H1 (cell line): ENCODE data around the gene NRAS. TPM values are rescaled to one million over a fixed set of nuclear protein-coding genes. Genes with fewer than 3 reads are reported as not detected.

Experiments used
- CTCF ChIA-PET: fragments of 300-600 bp; sonication (Branson Sonifier 250); formaldehyde crosslinking; loops from one replicate; lab custom pipeline; 2021; ENCODE audit not compliant: partially characterized antibody; lab: Charles Lee
- POLR2A ChIA-PET: fragments of 300-600 bp; sonication (Branson Sonifier 250); formaldehyde crosslinking; loops from one replicate; lab custom pipeline; 2021; ENCODE audit warnings: inconsistent platforms; ENCODE audit not compliant: partially characterized antibody; lab: Charles Lee
- DNase-seq, 2 experiments: peaks; one replicate each; pipeline versions ENCODE4 v3.0.0 to v3.0.0-alpha.2; 2010 to 2022; ENCODE audit warnings: low spot score in 2 of 2, low read depth in 1 of 2, mixed read lengths in 1 of 2
- FAIRE-seq: peaks from 2 replicates; lab custom pipeline; 2011; peaks lifted over from hg19 to GRCh38; lab: Jason Lieb, UNC
- H2AFZ ChIP-seq: 2 replicates; pipeline ENCODE4 v1.8.1; 2012; ENCODE audit warnings: low read length, inconsistent platforms
- H2AK5ac ChIP-seq: 2 replicates; pipeline ENCODE4 v1.6.1; 2013; ENCODE audit warnings: low read depth, low read length
- H2BK120ac ChIP-seq: replicated peaks from 2 replicates; pipeline ENCODE3; 2013; ENCODE audit warnings: low read depth, low read length, inconsistent platforms
- H2BK12ac ChIP-seq: 2 replicates; pipeline ENCODE4 v1.6.1; 2013; ENCODE audit warnings: low read depth, low read length
- H2BK15ac ChIP-seq: 2 replicates; pipeline ENCODE4 v1.6.1; 2013; ENCODE audit warnings: low read length
- H2BK20ac ChIP-seq: 2 replicates; pipeline ENCODE4 v1.6.1; 2013; ENCODE audit warnings: low read length
- H2BK5ac ChIP-seq: 2 replicates; pipeline ENCODE4 v1.6.1; 2013; ENCODE audit warnings: low read depth, low read length
- H3K14ac ChIP-seq: 2 replicates; pipeline ENCODE4 v1.6.1; 2013; ENCODE audit warnings: inconsistent platforms; ENCODE audit not compliant: insufficient read length
- H3K18ac ChIP-seq: 2 replicates; pipeline ENCODE4 v1.6.1; 2013; ENCODE audit warnings: low read length; ENCODE audit errors: extremely low read depth
- H3K23ac ChIP-seq: 2 replicates; pipeline ENCODE4 v1.6.1; 2013; ENCODE audit warnings: inconsistent platforms; ENCODE audit not compliant: insufficient read length
- H3K23me2 ChIP-seq: 2 replicates; pipeline ENCODE4 v1.6.1; 2013; ENCODE audit warnings: low read depth, low read length
- H3K27ac ChIP-seq: 2 replicates; pipeline ENCODE4 v1.6.1; 2011; ENCODE audit warnings: low read depth, low read length, inconsistent platforms
- H3K27me3 ChIP-seq, 4 experiments: replicated peaks in 1 of 4; 1 replicate in 1 of 4; 2 replicates in 3 of 4; pipeline versions ENCODE4 v1.6.1 to v1.8.1; 2011 to 2013; ENCODE audit warnings: low read length in 3 of 4, mild to moderate bottlenecking in 3 of 4, inconsistent platforms in 2 of 4, mixed read lengths in 2 of 4, moderate library complexity in 1 of 4; ENCODE audit not compliant: control insufficient read depth in 3 of 4, insufficient read depth in 3 of 4; ENCODE audit errors: extremely low read depth in 1 of 4
- H3K36me3 ChIP-seq, 4 experiments: 2 replicates each; pipeline versions ENCODE4 v1.6.1 to v1.8.1; 2011 to 2013; ENCODE audit warnings: mild to moderate bottlenecking in 4 of 4, low read length in 3 of 4, moderate library complexity in 2 of 4, control low read depth in 1 of 4, inconsistent platforms in 1 of 4; ENCODE audit not compliant: insufficient read depth in 4 of 4, control insufficient read depth in 2 of 4
- H3K4ac ChIP-seq: replicated peaks from 2 replicates; pipeline ENCODE3; 2013; ENCODE audit warnings: low read length, low read depth, mixed read lengths, inconsistent platforms; ENCODE audit not compliant: insufficient read length
- H3K4me1 ChIP-seq, 4 experiments: replicated peaks in 1 of 4; 1 replicate in 1 of 4; 2 replicates in 3 of 4; pipeline versions ENCODE4 v1.6.1 to v1.8.1; 2011 to 2013; ENCODE audit warnings: low read length in 3 of 4, inconsistent platforms in 2 of 4, mixed read lengths in 1 of 4; ENCODE audit not compliant: insufficient read depth in 4 of 4, control insufficient read depth in 3 of 4
- H3K4me2 ChIP-seq, 2 experiments: 2 replicates each; pipeline versions ENCODE4 v1.6.1 to v1.8.1; 2011 to 2013; ENCODE audit warnings: low read depth in 2 of 2, low read length in 2 of 2, control low read depth in 1 of 2, inconsistent platforms in 1 of 2, mild to moderate bottlenecking in 1 of 2; ENCODE audit not compliant: insufficient read depth in 1 of 2
- H3K4me3 ChIP-seq, 4 experiments: fragments of 200-600, 300-600 bp in 1 of 4; sonication (generic), shearing (Covaris generic), sonication (Bioruptor Twin) in 1 of 4; 2 replicates each; pipeline versions ENCODE4 v1.5.1 to v1.8.1; 2011 to 2016; ENCODE audit warnings: low read length in 4 of 4, low read depth in 3 of 4, control low read depth in 2 of 4, inconsistent platforms in 2 of 4, mild to moderate bottlenecking in 2 of 4, mixed read lengths in 1 of 4, moderate library complexity in 1 of 4; ENCODE audit not compliant: insufficient read depth in 2 of 4; ENCODE audit errors: extremely low read depth in 1 of 4
- H3K56ac ChIP-seq: replicated peaks from 2 replicates; pipeline ENCODE3; 2013; ENCODE audit warnings: low read depth, mild to moderate bottlenecking, mixed read lengths, low read length, inconsistent platforms; ENCODE audit not compliant: insufficient read length
- H3K79me1 ChIP-seq: 2 replicates; pipeline ENCODE4 v1.6.1; 2013; ENCODE audit warnings: low read depth, low read length, control low read depth
- H3K79me2 ChIP-seq, 2 experiments: 2 replicates each; pipeline versions ENCODE4 v1.6.1 to v1.8.1; 2012 to 2013; ENCODE audit warnings: low read length in 2 of 2, mild to moderate bottlenecking in 2 of 2, inconsistent platforms in 1 of 2; ENCODE audit not compliant: insufficient read depth in 2 of 2, control insufficient read depth in 1 of 2
- H3K9ac ChIP-seq, 4 experiments: replicated peaks in 1 of 4; 1 replicate in 1 of 4; 2 replicates in 3 of 4; pipeline versions ENCODE4 v1.6.1 to v1.8.1; 2011 to 2013; ENCODE audit warnings: low read depth in 3 of 4, low read length in 3 of 4, control low read depth in 2 of 4, mild to moderate bottlenecking in 2 of 4, moderate library complexity in 2 of 4, inconsistent platforms in 1 of 4; ENCODE audit errors: extremely low read depth in 1 of 4
- H3K9me3 ChIP-seq, 2 experiments: 2 replicates each; pipeline versions ENCODE4 v1.6.1 to v1.8.1; 2012 to 2013; ENCODE audit warnings: mild to moderate bottlenecking in 2 of 2, moderate library complexity in 2 of 2, control low read depth in 1 of 2, inconsistent platforms in 1 of 2, low read depth in 1 of 2, low read length in 1 of 2, mixed read lengths in 1 of 2; ENCODE audit not compliant: insufficient read depth in 2 of 2
- H4K20me1 ChIP-seq, 2 experiments: replicated peaks in 1 of 2; 2 replicates each; pipeline versions ENCODE3 to v1.8.1; 2011 to 2013; ENCODE audit warnings: inconsistent platforms in 2 of 2, low read length in 2 of 2, mild to moderate bottlenecking in 1 of 2; ENCODE audit not compliant: insufficient read depth in 2 of 2, control insufficient read depth in 1 of 2
- H4K5ac ChIP-seq: 2 replicates; pipeline ENCODE4 v1.6.1; 2013; ENCODE audit warnings: low read length, low read depth, mixed read lengths, inconsistent platforms; ENCODE audit not compliant: insufficient read length
- H4K8ac ChIP-seq: 2 replicates; pipeline ENCODE4 v1.8.0; 2013; ENCODE audit warnings: mild to moderate bottlenecking, moderate library complexity, low read length, inconsistent platforms; ENCODE audit not compliant: insufficient read depth; ENCODE audit errors: extremely low read depth
- H4K91ac ChIP-seq: replicated peaks from 2 replicates; pipeline ENCODE3; 2013; ENCODE audit warnings: low read length, mixed read lengths, inconsistent platforms; ENCODE audit not compliant: insufficient read length
- BCL11A ChIP-seq, 2 experiments: IDR thresholded peaks; one replicate each; pipeline ENCODE4 v1.6.1; 2011; ENCODE audit warnings: low read depth in 2 of 2, low read length in 2 of 2, mild to moderate bottlenecking in 2 of 2
- BRCA1 ChIP-seq: IDR thresholded peaks from 2 replicates; pipeline ENCODE4 v1.6.1; 2012; ENCODE audit warnings: low read depth, low read length, improper control_type of control experiment
- CHD1 ChIP-seq: IDR thresholded peaks from 2 replicates; pipeline ENCODE4 v1.6.1; 2012; ENCODE audit warnings: low read depth, low read length, improper control_type of control experiment
- CHD2 ChIP-seq: IDR thresholded peaks from 2 replicates; pipeline ENCODE4 v1.6.1; 2012; ENCODE audit warnings: low read length, improper control_type of control experiment
- MAFK ChIP-seq: IDR thresholded peaks from 2 replicates; pipeline ENCODE4 v1.6.1; 2012; ENCODE audit warnings: low read depth, mild to moderate bottlenecking, improper control_type of control experiment, low read length
- POU5F1 ChIP-seq: IDR thresholded peaks from 2 replicates; pipeline ENCODE4 v1.6.1; 2011; ENCODE audit warnings: low read depth, mild to moderate bottlenecking, low read length, moderate library complexity
- SIN3A ChIP-seq, 2 experiments: IDR thresholded peaks in 1 of 2; conservative IDR thresholded peaks in 1 of 2; 2 replicates each; pipeline ENCODE4 v1.6.1; 2011 to 2012; ENCODE audit warnings: low read length in 2 of 2, improper control_type of control experiment in 1 of 2, low read depth in 1 of 2, mild to moderate bottlenecking in 1 of 2
- SIX5 ChIP-seq: IDR thresholded peaks from 2 replicates; pipeline ENCODE4 v1.6.1; 2011; ENCODE audit warnings: mild to moderate bottlenecking, low read depth, low read length
- SRF ChIP-seq: IDR thresholded peaks from 2 replicates; pipeline ENCODE4 v1.6.1; 2011; ENCODE audit warnings: mild to moderate bottlenecking, low read depth, low read length, moderate library complexity
- WGBS, 2 experiments: shearing (Covaris generic) in 1 of 2; methylation state at CpG; one replicate each; pipeline versions ENCODE4 v1.1.6 to v1.1.7; 2013 to 2015; ENCODE audit warnings: low lambda C conversion rate in 2 of 2, mixed read lengths in 2 of 2, inconsistent platforms in 1 of 2, low coverage in 1 of 2, missing lambda C conversion rate in 1 of 2; ENCODE audit not compliant: insufficient replicate concordance in 2 of 2, insufficient coverage in 1 of 2, insufficient read length in 1 of 2; ENCODE audit errors: extremely low coverage in 1 of 2, missing lambda C conversion rate in 1 of 2; 5-methylcytosine and 5-hydroxymethylcytosine counted together
- polyA plus RNA-seq, 7 experiments: library from polyadenylated mRNA; depleted of rRNA in 3 of 7; stranded (reverse) in 5 of 7; unstranded in 2 of 7; fragments of >200 nt in 5 of 7; fragments of 200-250 nt in 2 of 7; gene quantifications; 1 replicate in 5 of 7; 2 replicates in 1 of 7; 4 replicates in 1 of 7; pipeline versions ENCODE4 v1.2.1 to v1.2.3, GENCODE V29; 2011 to 2013; ENCODE audit warnings: missing spikeins in 2 of 7, mixed read lengths in 2 of 7
- total RNA-seq: library from RNA; stranded (reverse); fragmentation: NEBNext Ultra II Directional; extraction: Animal tissue kit (Norgen Biotek cat#: 25700); gene quantifications from 2 replicates; pipeline ENCODE4 v1.2.1, GENCODE V29; 2021

Gene NRAS
- total and polyA plus RNA-seq, 2 of the 8 experiments (the other 6 are each of a cell fraction or from before 2014, with no cell fraction given), result 24.5 to 65.1 TPM

DNA sequence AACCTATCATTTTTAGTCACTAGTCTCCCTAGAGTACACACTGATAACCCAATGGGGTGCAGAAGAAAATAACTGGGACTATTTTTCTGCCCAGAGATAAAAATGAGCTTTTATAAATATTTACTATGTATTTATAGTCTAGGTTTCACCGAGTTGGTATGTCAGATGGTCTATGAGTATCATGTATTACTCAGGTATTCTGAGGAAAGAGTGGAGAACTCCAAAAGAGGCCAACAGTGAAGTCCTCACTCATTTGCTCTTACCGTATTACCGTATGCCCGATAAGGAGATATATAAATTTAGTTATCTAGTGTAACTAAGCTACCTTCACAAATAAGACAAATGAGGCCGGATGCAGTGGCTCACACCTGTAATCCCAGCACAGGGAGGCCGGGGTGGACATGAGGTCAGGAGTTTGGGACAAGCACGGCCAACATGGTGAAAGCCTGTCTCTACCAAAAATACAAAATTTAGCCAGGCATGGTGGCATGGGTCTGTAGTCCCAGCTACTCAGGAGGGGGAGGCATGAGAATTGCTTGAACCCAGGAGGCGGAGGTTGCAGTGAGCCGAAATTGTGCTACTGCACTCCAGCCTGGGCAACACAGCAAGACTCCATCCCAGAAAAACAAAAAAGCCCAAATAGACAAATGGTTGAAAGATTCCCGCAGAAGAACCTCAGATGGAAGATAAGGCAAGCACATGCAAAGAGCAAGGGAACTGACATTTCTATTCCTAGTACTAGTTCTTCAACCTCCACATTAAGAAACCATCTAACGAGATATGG, 25.6 kb upstream of the NRAS start:
- peaks cover 9 to 10% of the 10 kb centered on the region in 2 experiments for H4K20me1 ChIP-seq
- WGBS, 2 experiments, result 90% methylated on average over 9 of the region's 11 CpGs; no CpG with 5 or more reads in 1 of the 2 experiments
- no peak for TF ChIP-seq POU5F1
- TF ChIP-seq SIN3A (conservative IDR thresholded peaks at IDR 0.05 in 1 of 2, IDR thresholded peaks at IDR 0.05 in 1 of 2; ENCODE audit: low read depth in 1 of 2, low read length in 2 of 2), result no peak
- TF ChIP-seq SRF, result no peak
- TF ChIP-seq BCL11A (IDR thresholded peaks at IDR 0.05; ENCODE audit: low read depth in 2 of 2, low read length in 2 of 2), result no peak
- TF ChIP-seq CHD2, result no peak
- TF ChIP-seq CHD1, result no peak
- TF ChIP-seq SIX5, result no peak
- TF ChIP-seq BRCA1, result no peak
- TF ChIP-seq MAFK, result no peak

More for the DNA sequence above, 25.6 kb upstream of the NRAS start:
- H4K91ac ChIP-seq, result no peak overlapping the region
- peaks cover 7 to 68% (median 22%) of the 10 kb centered on the region in 4 experiments for H3K36me3 ChIP-seq
- H3K4me2 ChIP-seq, result no peak overlapping the region
- no peaks in the 10 kb centered on the region for H3K27me3 ChIP-seq
- no peak overlapping the region for H2AFZ ChIP-seq
- POLR2A ChIA-PET, result interaction anchor here (1.1 to 4.5 kb wide), 5 partner anchors 9 to 25 kb away, joined by 3 to 68 read pairs (median 4); partner anchors contain the start of gene CSDE1
- H2BK12ac ChIP-seq, result no peak overlapping the region
- H3K14ac ChIP-seq, result no peak overlapping the region
- H3K27ac ChIP-seq, result no peak overlapping the region
- no peak overlapping the region for H4K5ac ChIP-seq
- H3K4me3 ChIP-seq, result no peak overlapping the region
- H4K8ac ChIP-seq, result no peak overlapping the region
- H3K9ac ChIP-seq, result no peak overlapping the region
- CTCF ChIA-PET, result interaction anchor here (0.6 to 1.0 kb wide), 2 partner anchors 15 to 112 kb away, joined by 3 read pairs; partner anchors contain the start of gene CSDE1
- H3K56ac ChIP-seq, result no peak overlapping the region
- H2BK20ac ChIP-seq, result no peak overlapping the region
- DNase-seq (no peak), FAIRE-seq (no peak)
- H3K4ac ChIP-seq, result no peak overlapping the region
- H3K9me3 ChIP-seq, result no peaks in the 10 kb centered on the region
- no peak overlapping the region for H2BK5ac ChIP-seq
- no peak overlapping the region for H3K23ac ChIP-seq
- no peaks in the 10 kb centered on the region for H3K4me1 ChIP-seq
- no peak overlapping the region for H3K18ac ChIP-seq
- no peak overlapping the region for H2BK120ac ChIP-seq
- no peak overlapping the region for H2AK5ac ChIP-seq
- peaks cover 12 to 96% of the 10 kb centered on the region in 2 experiments for H3K79me2 ChIP-seq
- no peaks in the 10 kb centered on the region for H3K79me1 ChIP-seq
- H3K23me2 ChIP-seq, result no peaks in the 10 kb centered on the region
- no peak overlapping the region for H2BK15ac ChIP-seq
